ENCODE results near the gene ZBTB11.
"Not testable (repeated sequence)": the region's sequence is repeated elsewhere in the genome, so short reads cannot be mapped to it uniquely, and the experiment has no call there.

Gene ZBTB11, protein sequence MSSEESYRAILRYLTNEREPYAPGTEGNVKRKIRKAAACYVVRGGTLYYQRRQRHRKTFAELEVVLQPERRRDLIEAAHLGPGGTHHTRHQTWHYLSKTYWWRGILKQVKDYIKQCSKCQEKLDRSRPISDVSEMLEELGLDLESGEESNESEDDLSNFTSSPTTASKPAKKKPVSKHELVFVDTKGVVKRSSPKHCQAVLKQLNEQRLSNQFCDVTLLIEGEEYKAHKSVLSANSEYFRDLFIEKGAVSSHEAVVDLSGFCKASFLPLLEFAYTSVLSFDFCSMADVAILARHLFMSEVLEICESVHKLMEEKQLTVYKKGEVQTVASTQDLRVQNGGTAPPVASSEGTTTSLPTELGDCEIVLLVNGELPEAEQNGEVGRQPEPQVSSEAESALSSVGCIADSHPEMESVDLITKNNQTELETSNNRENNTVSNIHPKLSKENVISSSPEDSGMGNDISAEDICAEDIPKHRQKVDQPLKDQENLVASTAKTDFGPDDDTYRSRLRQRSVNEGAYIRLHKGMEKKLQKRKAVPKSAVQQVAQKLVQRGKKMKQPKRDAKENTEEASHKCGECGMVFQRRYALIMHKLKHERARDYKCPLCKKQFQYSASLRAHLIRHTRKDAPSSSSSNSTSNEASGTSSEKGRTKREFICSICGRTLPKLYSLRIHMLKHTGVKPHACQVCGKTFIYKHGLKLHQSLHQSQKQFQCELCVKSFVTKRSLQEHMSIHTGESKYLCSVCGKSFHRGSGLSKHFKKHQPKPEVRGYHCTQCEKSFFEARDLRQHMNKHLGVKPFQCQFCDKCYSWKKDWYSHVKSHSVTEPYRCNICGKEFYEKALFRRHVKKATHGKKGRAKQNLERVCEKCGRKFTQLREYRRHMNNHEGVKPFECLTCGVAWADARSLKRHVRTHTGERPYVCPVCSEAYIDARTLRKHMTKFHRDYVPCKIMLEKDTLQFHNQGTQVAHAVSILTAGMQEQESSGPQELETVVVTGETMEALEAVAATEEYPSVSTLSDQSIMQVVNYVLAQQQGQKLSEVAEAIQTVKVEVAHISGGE

GRCh38 chr3:101676765-101677435 lies at the start of gene ZBTB11:
TSS of gene ZBTB11 (minus strand) at chr3:101677132. CDS start at chr3:101676914, 218 bp downstream.
- no peak for DNase-seq

- DNase-seq: no peak
Observed at GRCh38 chr3:101725890-101726275, 49.0 kb upstream of the ZBTB11 start.

GRCh38 chr3:101725194-101725889 lies 48.4 kb upstream of the ZBTB11 start:
- DNase-seq: peak; percentile 69

DNA sequence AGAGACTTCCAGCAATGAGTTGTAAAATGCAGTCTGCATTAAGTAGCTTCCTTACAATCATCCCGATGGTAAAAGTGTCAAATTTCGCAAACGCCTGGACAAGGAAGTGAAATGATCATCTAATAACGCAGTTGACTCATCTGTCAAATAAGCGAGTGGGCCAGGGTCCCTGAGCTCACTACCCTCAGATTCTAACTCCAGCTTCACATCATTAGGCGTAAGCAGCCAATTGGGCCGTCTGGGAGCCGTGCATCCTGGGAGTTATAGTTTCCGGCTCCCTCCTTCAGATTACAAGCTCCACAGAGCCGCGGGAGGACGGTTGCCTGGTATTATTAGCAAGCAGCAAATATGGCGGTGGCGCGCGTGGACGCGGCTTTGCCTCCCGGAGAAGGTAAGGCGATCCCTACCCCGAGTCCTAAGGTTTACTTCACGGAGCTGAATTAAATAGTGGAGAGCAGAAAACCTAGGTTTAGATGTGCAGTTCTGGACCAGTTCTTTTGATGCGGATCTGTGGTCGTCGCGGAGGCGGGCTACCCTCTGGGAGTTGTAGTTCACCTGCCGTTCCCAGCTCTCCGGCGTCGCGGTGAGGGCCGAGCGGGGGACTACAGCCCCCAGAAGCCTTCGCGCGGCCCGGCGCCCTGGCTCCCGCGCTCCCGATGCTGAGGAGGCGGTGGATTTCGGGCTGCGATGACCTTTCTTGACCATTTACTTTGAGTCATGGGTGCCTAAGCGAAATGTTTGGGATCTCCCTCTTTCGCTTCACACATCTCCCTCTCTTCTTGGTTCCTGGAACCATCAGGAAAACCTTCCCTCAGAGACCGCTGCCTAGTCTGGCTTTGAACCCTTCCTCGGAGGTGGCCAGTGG lies 47.6 kb upstream of the ZBTB11 start, which contains the start of gene CEP97:
TSS of gene CEP97 (plus strand) at position 286 of the 865 bp plus-strand sequence. CDS start at position 349, 63 bp downstream.
- peak; percentile 96 for DNase-seq

- no peak for DNase-seq
Observed at GRCh38 chr3:101722394-101723173, 45.7 kb upstream of the ZBTB11 start.

GRCh38 chr3:101720851-101721840 lies 44.2 kb upstream of the ZBTB11 start:
- DNase-seq: no peak

- no peak for DNase-seq
Observed at GRCh38 chr3:101719604-101720185, 42.8 kb upstream of the ZBTB11 start.

DNA sequence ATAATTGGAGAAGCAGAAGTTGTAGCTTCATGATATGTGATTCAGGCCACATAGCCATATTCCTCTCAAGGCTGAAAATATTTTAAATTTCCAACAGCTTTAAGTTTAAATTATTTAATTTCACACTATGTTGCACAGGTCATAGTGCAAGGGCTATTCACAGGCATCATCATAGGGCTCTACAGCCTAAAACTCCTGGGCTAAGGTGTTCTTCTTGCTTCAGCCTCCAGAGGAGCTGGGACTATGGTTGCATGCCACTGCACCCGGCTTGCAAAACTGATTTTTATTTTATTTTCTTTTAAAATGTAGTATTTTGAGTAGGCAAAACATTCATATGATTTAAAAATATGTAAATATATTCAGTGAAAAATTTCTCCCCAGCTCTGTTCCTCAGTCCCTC lies 41.5 kb upstream of the ZBTB11 start:
- no peak for DNase-seq

GRCh38 chr3:101709126-101709525 lies 32.2 kb upstream of the ZBTB11 start:
- no peak for DNase-seq

- not testable (repeated sequence) for DNase-seq
Observed at GRCh38 chr3:101704639-101705038, 27.7 kb upstream of the ZBTB11 start.

DNA sequence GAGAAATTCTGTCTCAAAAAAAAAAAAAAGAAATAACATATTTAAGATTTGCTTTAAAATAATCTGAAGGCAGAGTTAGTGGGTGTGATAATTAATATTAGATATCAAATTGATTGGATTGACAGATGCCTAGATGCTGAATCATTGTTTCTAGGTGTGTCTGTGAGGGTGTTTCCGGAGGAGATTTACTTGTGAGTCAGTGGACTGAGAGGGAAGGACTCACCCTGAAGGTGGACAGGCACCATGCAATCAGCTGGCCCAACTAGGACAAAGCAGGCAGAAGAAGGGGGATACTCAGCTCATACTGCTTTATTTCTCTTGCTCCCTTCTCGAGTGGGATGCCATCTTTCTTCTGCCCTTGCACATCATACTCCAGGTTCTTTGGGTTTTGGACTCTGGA lies 26.2 kb upstream of the ZBTB11 start:
- no peak for DNase-seq

DNA sequence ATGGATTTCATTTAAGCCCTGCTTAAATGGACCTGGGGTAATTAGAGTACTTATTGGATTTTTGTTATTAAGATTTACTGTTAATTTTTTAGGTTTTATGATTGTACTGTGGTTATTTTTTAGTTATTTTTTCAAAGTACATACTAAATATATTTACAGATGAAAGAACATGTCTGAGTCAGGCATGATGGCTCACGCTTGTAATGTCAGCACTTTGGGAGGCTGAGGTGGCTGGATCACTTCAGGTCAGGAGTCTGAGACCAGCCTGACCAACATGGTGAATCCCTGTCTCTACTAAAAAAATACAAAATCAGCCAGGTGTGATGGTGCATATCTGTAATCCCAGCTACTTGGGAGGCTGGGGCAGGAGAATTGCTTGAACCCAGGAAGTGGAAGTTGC lies 25.8 kb upstream of the ZBTB11 start:
- no peak for DNase-seq

GRCh38 chr3:101701696-101702634 lies 25.0 kb upstream of the ZBTB11 start:
- DNase-seq: no peak

- DNase-seq: no peak
Observed at GRCh38 chr3:101695779-101696372, 18.9 kb upstream of the ZBTB11 start.

- not testable (repeated sequence) for DNase-seq
Observed at GRCh38 chr3:101694836-101695235, 17.9 kb upstream of the ZBTB11 start.

- DNase-seq: not testable (repeated sequence)
Observed at GRCh38 chr3:101693540-101693939, 16.6 kb upstream of the ZBTB11 start.

All from COR-L47 (cell line).